ENCODE measurements around the gene ERLIN1.

DNA sequence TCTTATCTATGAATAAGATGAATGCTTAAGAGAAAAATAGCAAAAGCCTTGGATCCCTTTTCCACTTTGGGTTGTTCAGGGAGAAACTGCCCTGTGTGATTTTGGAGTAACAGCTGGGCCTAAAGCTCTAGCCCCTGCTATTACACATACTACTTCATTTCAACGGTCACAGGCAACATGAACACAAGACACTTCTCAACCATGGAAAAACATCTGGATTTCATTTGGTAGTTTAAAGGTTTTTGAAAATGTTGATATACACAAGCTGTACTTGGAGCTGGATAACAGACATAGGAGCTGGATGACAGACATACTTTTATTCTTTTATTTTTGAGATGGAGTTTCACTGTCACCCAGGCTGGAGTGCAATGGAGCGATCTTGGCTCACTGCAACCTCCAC is 46.3 kb upstream of the ERLIN1 start:
- TF ChIP-seq POLR2AphosphoS5 (IDR thresholded peaks at IDR 0.05; ENCODE audit: low read depth, low read length) (no peak), POLR2A (IDR thresholded peaks at IDR 0.05; ENCODE audit: low read depth, low read length) (no peak), TAF1 (IDR thresholded peaks at IDR 0.05; ENCODE audit: borderline replicate concordance, low read depth, low read length) (no peak)
